Transverse colon (tissue), 4 donors: ENCODE results near the gene COL1A1.

Experiments
- EP300 ChIP-seq: sonication (generic); formaldehyde crosslinking; IDR thresholded peaks from one replicate; pipeline ENCODE4 v1.6.1; 2017; ENCODE audit warnings: antibody characterized with exemption, low read depth
- POLR2A ChIP-seq: fragments of 450-650 bp; IDR thresholded peaks from one replicate; pipeline ENCODE4 v1.6.1; 2016; ENCODE audit warnings: antibody characterized with exemption, mild to moderate bottlenecking, moderate library complexity
- POLR2AphosphoS5 ChIP-seq, 3 donors: sonication (generic); formaldehyde crosslinking; IDR thresholded peaks; one replicate each; pipeline ENCODE4 v1.6.1; 2016; ENCODE audit warnings: antibody characterized with exemption in 3 of 3
- TF ChIP-seq, protein P1 (sequence below), 5 experiments: fragments of 200-600 bp in 3 of 5; fragments of 450-650 bp in 2 of 5; sonication (generic) in 3 of 5; IDR thresholded peaks; 1 replicate in 2 of 5; 2 replicates in 3 of 5; pipeline ENCODE4 v1.5.1; 2016 to 2017; ENCODE audit warnings: antibody characterized with exemption in 5 of 5, inconsistent platforms in 3 of 5, mild to moderate bottlenecking in 2 of 5, moderate library complexity in 1 of 5

DNA sequence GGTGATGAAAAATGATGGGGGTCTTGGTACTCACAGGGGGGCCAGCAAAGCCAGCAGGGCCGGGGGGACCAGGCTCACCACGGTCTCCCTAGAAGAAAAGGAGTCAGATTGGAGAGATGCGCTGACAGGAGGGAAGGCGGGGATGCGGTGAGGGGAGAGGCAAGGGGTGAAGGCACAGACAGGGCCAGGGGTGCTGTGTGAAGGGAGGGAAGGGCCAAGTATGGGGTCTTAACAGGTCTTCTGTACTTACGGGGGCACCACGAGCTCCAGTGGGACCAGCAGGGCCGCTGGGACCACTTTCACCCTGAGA, 11.2 kb downstream of the COL1A1 start:
- TF ChIP-seq, protein P1, sequence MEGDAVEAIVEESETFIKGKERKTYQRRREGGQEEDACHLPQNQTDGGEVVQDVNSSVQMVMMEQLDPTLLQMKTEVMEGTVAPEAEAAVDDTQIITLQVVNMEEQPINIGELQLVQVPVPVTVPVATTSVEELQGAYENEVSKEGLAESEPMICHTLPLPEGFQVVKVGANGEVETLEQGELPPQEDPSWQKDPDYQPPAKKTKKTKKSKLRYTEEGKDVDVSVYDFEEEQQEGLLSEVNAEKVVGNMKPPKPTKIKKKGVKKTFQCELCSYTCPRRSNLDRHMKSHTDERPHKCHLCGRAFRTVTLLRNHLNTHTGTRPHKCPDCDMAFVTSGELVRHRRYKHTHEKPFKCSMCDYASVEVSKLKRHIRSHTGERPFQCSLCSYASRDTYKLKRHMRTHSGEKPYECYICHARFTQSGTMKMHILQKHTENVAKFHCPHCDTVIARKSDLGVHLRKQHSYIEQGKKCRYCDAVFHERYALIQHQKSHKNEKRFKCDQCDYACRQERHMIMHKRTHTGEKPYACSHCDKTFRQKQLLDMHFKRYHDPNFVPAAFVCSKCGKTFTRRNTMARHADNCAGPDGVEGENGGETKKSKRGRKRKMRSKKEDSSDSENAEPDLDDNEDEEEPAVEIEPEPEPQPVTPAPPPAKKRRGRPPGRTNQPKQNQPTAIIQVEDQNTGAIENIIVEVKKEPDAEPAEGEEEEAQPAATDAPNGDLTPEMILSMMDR (IDR thresholded peaks at IDR 0.05), result no peak
- TF ChIP-seq POLR2A (no peak), POLR2AphosphoS5 (IDR thresholded peaks at IDR 0.05) (no peak), EP300 (no peak)
